Measurements from ENCODE around the gene ZC3H14. TPM values are rescaled to one million over a fixed set of nuclear protein-coding genes. Genes with fewer than 3 reads are reported as not detected.

ZC3H14 gene
- total RNA-seq, 1 experiment from 2014 or later: 66.2 TPM

GRCh38 chr14:88551980-88552431, 10.8 kb upstream of the ZC3H14 start:
- DNase-seq (ENCODE audit: low read depth, low spot score): no peak
- H3K9ac ChIP-seq (ENCODE audit: low read length): no peak overlapping the region
- peaks cover 5 to 25% of the 10 kb centered on the region in 2 experiments for H3K4me1 ChIP-seq (ENCODE audit: control insufficient read depth in 1 of 2, insufficient read depth in 2 of 2, low read length in 2 of 2)
- peak overlapping the region; percentile 57 to 62 for H3K4me3 ChIP-seq (replicated peaks in 1 of 2; ENCODE audit: low read depth in 1 of 2, low read length in 2 of 2)
- ChIA-PET POLR2A (no interaction called here), CTCF (no interaction called here), RAD21 (ENCODE audit: low non-redundant PET in 1 of 2, low total read pairs in 2 of 2, uncharacterized antibody in 2 of 2, unreplicated experiment in 2 of 2) (no interaction called here)
- H2AFZ ChIP-seq (ENCODE audit: low read depth, low read length, poor library complexity, severe bottlenecking): no peak overlapping the region
- no peaks in the 10 kb centered on the region for H3K27me3 ChIP-seq (ENCODE audit: insufficient read depth, low read length)
- H3K9me2 ChIP-seq (ENCODE audit: insufficient read depth): no peaks in the 10 kb centered on the region
- intact Hi-C loops (cut with micrococcal nuclease): no loop called here
- H4K20me1 ChIP-seq (ENCODE audit: insufficient read depth): no peaks in the 10 kb centered on the region
- BruUV-seq (replicated peaks): no TSS peak
- H3K27ac ChIP-seq (ENCODE audit: low read depth, low read length): no peak overlapping the region
- H3K9me3 ChIP-seq (ENCODE audit: control insufficient read depth in 1 of 2, insufficient read depth in 1 of 2, low read depth in 1 of 2, low read length in 2 of 2): no peaks in the 10 kb centered on the region
- H3K36me3 ChIP-seq (ENCODE audit: control insufficient read depth in 1 of 2, insufficient read depth in 2 of 2, low read length in 2 of 2): peaks cover 2 to 7% of the 10 kb centered on the region in 2 experiments; a peak in 2 of 4 replicates
- peak overlapping the region; percentile 66 for H3K4me2 ChIP-seq (ENCODE audit: low read length)
- TF ChIP-seq, protein P1, sequence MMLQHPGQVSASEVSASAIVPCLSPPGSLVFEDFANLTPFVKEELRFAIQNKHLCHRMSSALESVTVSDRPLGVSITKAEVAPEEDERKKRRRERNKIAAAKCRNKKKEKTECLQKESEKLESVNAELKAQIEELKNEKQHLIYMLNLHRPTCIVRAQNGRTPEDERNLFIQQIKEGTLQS (IDR thresholded peaks at IDR 0.05): no peak
- TF ChIP-seq SP1 (IDR thresholded peaks at IDR 0.05; ENCODE audit: low read depth): no peak
- TF ChIP-seq, protein P2, sequence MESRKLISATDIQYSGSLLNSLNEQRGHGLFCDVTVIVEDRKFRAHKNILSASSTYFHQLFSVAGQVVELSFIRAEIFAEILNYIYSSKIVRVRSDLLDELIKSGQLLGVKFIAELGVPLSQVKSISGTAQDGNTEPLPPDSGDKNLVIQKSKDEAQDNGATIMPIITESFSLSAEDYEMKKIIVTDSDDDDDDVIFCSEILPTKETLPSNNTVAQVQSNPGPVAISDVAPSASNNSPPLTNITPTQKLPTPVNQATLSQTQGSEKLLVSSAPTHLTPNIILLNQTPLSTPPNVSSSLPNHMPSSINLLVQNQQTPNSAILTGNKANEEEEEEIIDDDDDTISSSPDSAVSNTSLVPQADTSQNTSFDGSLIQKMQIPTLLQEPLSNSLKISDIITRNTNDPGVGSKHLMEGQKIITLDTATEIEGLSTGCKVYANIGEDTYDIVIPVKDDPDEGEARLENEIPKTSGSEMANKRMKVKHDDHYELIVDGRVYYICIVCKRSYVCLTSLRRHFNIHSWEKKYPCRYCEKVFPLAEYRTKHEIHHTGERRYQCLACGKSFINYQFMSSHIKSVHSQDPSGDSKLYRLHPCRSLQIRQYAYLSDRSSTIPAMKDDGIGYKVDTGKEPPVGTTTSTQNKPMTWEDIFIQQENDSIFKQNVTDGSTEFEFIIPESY (IDR thresholded peaks at IDR 0.05; ENCODE audit: extremely low read depth, insufficient replicate concordance, low read length): no peak
- ATAC-seq: no peak
- peaks cover 7% of the 10 kb centered on the region; the same call in 1 of the 2 replicates for H3K79me2 ChIP-seq (ENCODE audit: insufficient read depth, low read length)

DNA sequence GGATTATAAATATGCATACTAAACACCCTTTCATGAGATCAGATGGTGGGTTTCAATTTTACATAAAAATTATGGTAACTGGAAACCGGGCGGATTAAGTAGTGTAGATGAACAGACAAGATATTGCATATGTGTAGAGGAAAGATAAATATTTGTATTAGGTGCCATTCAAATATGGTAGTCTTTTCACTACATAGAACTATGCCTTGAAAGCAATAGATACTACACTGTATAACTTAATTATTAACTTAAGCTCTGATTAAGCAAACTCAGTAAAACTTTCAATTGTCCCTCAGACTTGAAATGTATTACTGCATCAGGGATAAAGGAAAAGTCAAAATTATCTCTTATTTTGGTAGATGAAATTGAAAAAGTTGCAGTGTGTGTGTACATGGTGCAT, 10.0 kb upstream of the ZC3H14 start:
- RAD21 ChIA-PET (ENCODE audit: low non-redundant PET in 1 of 2, low total read pairs in 2 of 2, uncharacterized antibody in 2 of 2, unreplicated experiment in 2 of 2): no interaction called here
- Histone ChIP-seq H3K9ac (ENCODE audit: low read length) (no peak overlapping the region), H3K4me1 (ENCODE audit: control insufficient read depth in 1 of 2, insufficient read depth in 2 of 2, low read length in 2 of 2) (peaks cover 5 to 25% of the 10 kb centered on the region in 2 experiments), H3K27ac (ENCODE audit: low read depth, low read length) (no peak overlapping the region), H4K20me1 (ENCODE audit: insufficient read depth) (no peaks in the 10 kb centered on the region), H3K4me3 (replicated peaks in 1 of 2; ENCODE audit: low read depth in 1 of 2, low read length in 2 of 2) (no peak overlapping the region), H3K79me2 (ENCODE audit: insufficient read depth, low read length) (peaks cover 7% of the 10 kb centered on the region; the same call in 1 of the 2 replicates), H2AFZ (ENCODE audit: low read depth, low read length, poor library complexity, severe bottlenecking) (no peak overlapping the region), H3K9me2 (ENCODE audit: insufficient read depth) (no peaks in the 10 kb centered on the region), H3K4me2 (ENCODE audit: low read length) (no peak overlapping the region), H3K36me3 (ENCODE audit: control insufficient read depth in 1 of 2, insufficient read depth in 2 of 2, low read length in 2 of 2) (peaks cover 0 to 7% of the 10 kb centered on the region in 2 experiments; a peak in 1 of 4 replicates), H3K9me3 (ENCODE audit: control insufficient read depth in 1 of 2, insufficient read depth in 1 of 2, low read depth in 1 of 2, low read length in 2 of 2) (no peaks in the 10 kb centered on the region), H3K27me3 (ENCODE audit: insufficient read depth, low read length) (no peaks in the 10 kb centered on the region)
- no peak for ATAC-seq
- DNase-seq (ENCODE audit: low read depth, low spot score): no peak
- POLR2A ChIA-PET: no interaction called here
- intact Hi-C loops (cut with micrococcal nuclease): no loop called here
- CTCF ChIA-PET: no interaction called here
- no TSS peak for BruUV-seq (replicated peaks)
- TF ChIP-seq SP1 (IDR thresholded peaks at IDR 0.05; ENCODE audit: low read depth) (no peak), CEBPB (IDR thresholded peaks at IDR 0.05; ENCODE audit: low read depth) (no peak), CBX3 (IDR thresholded peaks at IDR 0.05; ENCODE audit: low read depth) (no peak), EGR1 (IDR thresholded peaks at IDR 0.05; ENCODE audit: low read depth) (no peak), SRF (IDR thresholded peaks at IDR 0.05; ENCODE audit: low read depth) (no peak), POLR2AphosphoS5 (IDR thresholded peaks at IDR 0.05; ENCODE audit: low read depth, low read length) (no peak), FOSL1 (IDR thresholded peaks at IDR 0.05; ENCODE audit: low read depth) (no peak), ELF1 (IDR thresholded peaks at IDR 0.05; ENCODE audit: borderline replicate concordance, low read depth) (no peak), EZH2 (IDR thresholded peaks at IDR 0.05) (no peak), ZFX (IDR thresholded peaks at IDR 0.05) (no peak), POLR2A (IDR thresholded peaks at IDR 0.05; ENCODE audit: borderline replicate concordance, extremely low read depth, insufficient read depth, insufficient read length) (no peak), EZH2phosphoT487 (IDR thresholded peaks at IDR 0.05; ENCODE audit: borderline replicate concordance) (no peak), ZNF274 (IDR thresholded peaks at IDR 0.05; ENCODE audit: low read depth, low read length) (no peak), JUND (IDR thresholded peaks at IDR 0.05) (no peak)
- TF ChIP-seq, protein P3, sequence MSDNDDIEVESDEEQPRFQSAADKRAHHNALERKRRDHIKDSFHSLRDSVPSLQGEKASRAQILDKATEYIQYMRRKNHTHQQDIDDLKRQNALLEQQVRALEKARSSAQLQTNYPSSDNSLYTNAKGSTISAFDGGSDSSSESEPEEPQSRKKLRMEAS (IDR thresholded peaks at IDR 0.05): no peak
- TF ChIP-seq, protein P2 (IDR thresholded peaks at IDR 0.05; ENCODE audit: extremely low read depth, insufficient replicate concordance, low read length): no peak
